ENCODE data around the gene SOX12. TPM values are rescaled to one million over a fixed set of nuclear protein-coding genes. Genes with fewer than 3 reads are reported as not detected.

The SOX12 gene
- polyA plus RNA-seq, 1 of the 3 experiments (the other 2 are of a cell fraction) = 11.3 TPM

GRCh38 chr20:309841-310644 is 15.3 kb upstream of the SOX12 start:
- peak overlapping the region; percentile 81 for H3K4me2 ChIP-seq
- CTCF ChIA-PET = interaction anchor here (0.9 to 4.0 kb wide), 6 partner anchors 9 to 21 kb away, joined by 3 to 21 read pairs (median 7); partner anchors contain the start of genes SOX12 and ZCCHC3
- TF ChIP-seq CHD2 (IDR thresholded peaks at IDR 0.05; ENCODE audit: low read length, partially characterized antibody) = peak; percentile 93
- 0 out of 2 replicates have a peak, but pooled peaks have one; percentile 37 for TF ChIP-seq TAF1 (IDR thresholded peaks at IDR 0.05; ENCODE audit: borderline replicate concordance, low read depth, low read length)
- TF ChIP-seq FOSL2 (IDR thresholded peaks at IDR 0.05; ENCODE audit: borderline replicate concordance, low read depth) = no peak
- TF ChIP-seq FOXM1 (IDR thresholded peaks at IDR 0.05; ENCODE audit: low read depth) = no peak
- TF ChIP-seq SMC3 (IDR thresholded peaks at IDR 0.05; ENCODE audit: low read depth, low read length) = no peak
- no peak for TF ChIP-seq ELF1 (IDR thresholded peaks at IDR 0.05)
- 0 out of 2 replicates have a peak, but pooled peaks have one; percentile 37 for TF ChIP-seq GABPA (IDR thresholded peaks at IDR 0.05; ENCODE audit: low read depth)
- TF ChIP-seq, protein P1, sequence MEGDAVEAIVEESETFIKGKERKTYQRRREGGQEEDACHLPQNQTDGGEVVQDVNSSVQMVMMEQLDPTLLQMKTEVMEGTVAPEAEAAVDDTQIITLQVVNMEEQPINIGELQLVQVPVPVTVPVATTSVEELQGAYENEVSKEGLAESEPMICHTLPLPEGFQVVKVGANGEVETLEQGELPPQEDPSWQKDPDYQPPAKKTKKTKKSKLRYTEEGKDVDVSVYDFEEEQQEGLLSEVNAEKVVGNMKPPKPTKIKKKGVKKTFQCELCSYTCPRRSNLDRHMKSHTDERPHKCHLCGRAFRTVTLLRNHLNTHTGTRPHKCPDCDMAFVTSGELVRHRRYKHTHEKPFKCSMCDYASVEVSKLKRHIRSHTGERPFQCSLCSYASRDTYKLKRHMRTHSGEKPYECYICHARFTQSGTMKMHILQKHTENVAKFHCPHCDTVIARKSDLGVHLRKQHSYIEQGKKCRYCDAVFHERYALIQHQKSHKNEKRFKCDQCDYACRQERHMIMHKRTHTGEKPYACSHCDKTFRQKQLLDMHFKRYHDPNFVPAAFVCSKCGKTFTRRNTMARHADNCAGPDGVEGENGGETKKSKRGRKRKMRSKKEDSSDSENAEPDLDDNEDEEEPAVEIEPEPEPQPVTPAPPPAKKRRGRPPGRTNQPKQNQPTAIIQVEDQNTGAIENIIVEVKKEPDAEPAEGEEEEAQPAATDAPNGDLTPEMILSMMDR (IDR thresholded peaks at IDR 0.05) = no peak
- TF ChIP-seq RAD21 (IDR thresholded peaks at IDR 0.05; ENCODE audit: low read length) = no peak
- TF ChIP-seq, protein P2, sequence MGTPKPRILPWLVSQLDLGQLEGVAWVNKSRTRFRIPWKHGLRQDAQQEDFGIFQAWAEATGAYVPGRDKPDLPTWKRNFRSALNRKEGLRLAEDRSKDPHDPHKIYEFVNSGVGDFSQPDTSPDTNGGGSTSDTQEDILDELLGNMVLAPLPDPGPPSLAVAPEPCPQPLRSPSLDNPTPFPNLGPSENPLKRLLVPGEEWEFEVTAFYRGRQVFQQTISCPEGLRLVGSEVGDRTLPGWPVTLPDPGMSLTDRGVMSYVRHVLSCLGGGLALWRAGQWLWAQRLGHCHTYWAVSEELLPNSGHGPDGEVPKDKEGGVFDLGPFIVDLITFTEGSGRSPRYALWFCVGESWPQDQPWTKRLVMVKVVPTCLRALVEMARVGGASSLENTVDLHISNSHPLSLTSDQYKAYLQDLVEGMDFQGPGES (IDR thresholded peaks at IDR 0.05; ENCODE audit: low read depth, low read length) = no peak; the same call in 1 of the 2 replicates
- no peak for TF ChIP-seq RCOR1 (IDR thresholded peaks at IDR 0.05; ENCODE audit: low read length)
- TF ChIP-seq TEAD4 (IDR thresholded peaks at IDR 0.05; ENCODE audit: borderline replicate concordance, insufficient read depth) = no peak
- TF ChIP-seq, protein P3, sequence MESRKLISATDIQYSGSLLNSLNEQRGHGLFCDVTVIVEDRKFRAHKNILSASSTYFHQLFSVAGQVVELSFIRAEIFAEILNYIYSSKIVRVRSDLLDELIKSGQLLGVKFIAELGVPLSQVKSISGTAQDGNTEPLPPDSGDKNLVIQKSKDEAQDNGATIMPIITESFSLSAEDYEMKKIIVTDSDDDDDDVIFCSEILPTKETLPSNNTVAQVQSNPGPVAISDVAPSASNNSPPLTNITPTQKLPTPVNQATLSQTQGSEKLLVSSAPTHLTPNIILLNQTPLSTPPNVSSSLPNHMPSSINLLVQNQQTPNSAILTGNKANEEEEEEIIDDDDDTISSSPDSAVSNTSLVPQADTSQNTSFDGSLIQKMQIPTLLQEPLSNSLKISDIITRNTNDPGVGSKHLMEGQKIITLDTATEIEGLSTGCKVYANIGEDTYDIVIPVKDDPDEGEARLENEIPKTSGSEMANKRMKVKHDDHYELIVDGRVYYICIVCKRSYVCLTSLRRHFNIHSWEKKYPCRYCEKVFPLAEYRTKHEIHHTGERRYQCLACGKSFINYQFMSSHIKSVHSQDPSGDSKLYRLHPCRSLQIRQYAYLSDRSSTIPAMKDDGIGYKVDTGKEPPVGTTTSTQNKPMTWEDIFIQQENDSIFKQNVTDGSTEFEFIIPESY (IDR thresholded peaks at IDR 0.05; ENCODE audit: borderline replicate concordance, low read depth) = no peak
- TF ChIP-seq, protein P4, sequence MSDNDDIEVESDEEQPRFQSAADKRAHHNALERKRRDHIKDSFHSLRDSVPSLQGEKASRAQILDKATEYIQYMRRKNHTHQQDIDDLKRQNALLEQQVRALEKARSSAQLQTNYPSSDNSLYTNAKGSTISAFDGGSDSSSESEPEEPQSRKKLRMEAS (IDR thresholded peaks at IDR 0.05; ENCODE audit: low read depth) = peak; percentile 69
- TF ChIP-seq SIN3A (IDR thresholded peaks at IDR 0.05; ENCODE audit: borderline replicate concordance, low read depth, low read length) = peak; percentile 19; the same call in 1 of the 2 replicates
- no peak for TF ChIP-seq JUND (IDR thresholded peaks at IDR 0.05)
- no peak for TF ChIP-seq GATA2 (CRISPR knock-in tag; IDR thresholded peaks at IDR 0.05)
- peak; percentile 85 for TF ChIP-seq MXI1 (IDR thresholded peaks at IDR 0.05; ENCODE audit: low read depth, low read length)
- no peak for TF ChIP-seq RXRA (IDR thresholded peaks at IDR 0.05; ENCODE audit: borderline replicate concordance, low read depth)
- peak; percentile 91 for TF ChIP-seq PBX3 (IDR thresholded peaks at IDR 0.05)
- no peak for TF ChIP-seq FOXJ3 (CRISPR knock-in tag; IDR thresholded peaks at IDR 0.05)
- TF ChIP-seq, protein P5, sequence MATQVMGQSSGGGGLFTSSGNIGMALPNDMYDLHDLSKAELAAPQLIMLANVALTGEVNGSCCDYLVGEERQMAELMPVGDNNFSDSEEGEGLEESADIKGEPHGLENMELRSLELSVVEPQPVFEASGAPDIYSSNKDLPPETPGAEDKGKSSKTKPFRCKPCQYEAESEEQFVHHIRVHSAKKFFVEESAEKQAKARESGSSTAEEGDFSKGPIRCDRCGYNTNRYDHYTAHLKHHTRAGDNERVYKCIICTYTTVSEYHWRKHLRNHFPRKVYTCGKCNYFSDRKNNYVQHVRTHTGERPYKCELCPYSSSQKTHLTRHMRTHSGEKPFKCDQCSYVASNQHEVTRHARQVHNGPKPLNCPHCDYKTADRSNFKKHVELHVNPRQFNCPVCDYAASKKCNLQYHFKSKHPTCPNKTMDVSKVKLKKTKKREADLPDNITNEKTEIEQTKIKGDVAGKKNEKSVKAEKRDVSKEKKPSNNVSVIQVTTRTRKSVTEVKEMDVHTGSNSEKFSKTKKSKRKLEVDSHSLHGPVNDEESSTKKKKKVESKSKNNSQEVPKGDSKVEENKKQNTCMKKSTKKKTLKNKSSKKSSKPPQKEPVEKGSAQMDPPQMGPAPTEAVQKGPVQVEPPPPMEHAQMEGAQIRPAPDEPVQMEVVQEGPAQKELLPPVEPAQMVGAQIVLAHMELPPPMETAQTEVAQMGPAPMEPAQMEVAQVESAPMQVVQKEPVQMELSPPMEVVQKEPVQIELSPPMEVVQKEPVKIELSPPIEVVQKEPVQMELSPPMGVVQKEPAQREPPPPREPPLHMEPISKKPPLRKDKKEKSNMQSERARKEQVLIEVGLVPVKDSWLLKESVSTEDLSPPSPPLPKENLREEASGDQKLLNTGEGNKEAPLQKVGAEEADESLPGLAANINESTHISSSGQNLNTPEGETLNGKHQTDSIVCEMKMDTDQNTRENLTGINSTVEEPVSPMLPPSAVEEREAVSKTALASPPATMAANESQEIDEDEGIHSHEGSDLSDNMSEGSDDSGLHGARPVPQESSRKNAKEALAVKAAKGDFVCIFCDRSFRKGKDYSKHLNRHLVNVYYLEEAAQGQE (IDR thresholded peaks at IDR 0.05; ENCODE audit: low read depth, low read length) = no peak

More at GRCh38 chr20:309841-310644, 15.3 kb upstream of the SOX12 start:
- no peaks in the 10 kb centered on the region for H4K20me1 ChIP-seq (ENCODE audit: insufficient read depth)
- no peaks in the 10 kb centered on the region for H3K79me2 ChIP-seq (ENCODE audit: insufficient read depth)
- H3F3A ChIP-seq (replicated peaks; ENCODE audit: insufficient read depth) = peaks cover 6% of the 10 kb centered on the region
- POLR2A ChIA-PET = interaction anchor here (0.6 to 2.9 kb wide), 3 partner anchors 12 to 21 kb away, joined by 5 to 23 read pairs (median 15); partner anchors contain the start of genes SOX12 and ZCCHC3
- peak overlapping the region; percentile 97 to 99 for H3K27ac ChIP-seq (ENCODE audit: low read depth in 2 of 2, low read length in 1 of 2)
- peak; percentile 97 for DNase-seq
- H3K36me3 ChIP-seq (replicated peaks in 1 of 2; ENCODE audit: control insufficient read depth in 1 of 2, insufficient read depth in 2 of 2, low read length in 1 of 2) = no peaks in the 10 kb centered on the region
- peaks cover 15 to 26% of the 10 kb centered on the region in 2 experiments; a peak in 2 of 4 replicates for H3K4me1 ChIP-seq (ENCODE audit: control insufficient read depth in 1 of 2, insufficient read depth in 2 of 2, low read depth in 1 of 2, low read length in 1 of 2)
- WGBS (ENCODE audit: low lambda C conversion rate) = 18% methylated on average over 28 of the region's 31 CpGs
- H3K9me3 ChIP-seq = no peaks in the 10 kb centered on the region
- peak overlapping the region; percentile 81 for H3K9ac ChIP-seq
- no peaks in the 10 kb centered on the region for H3K9me2 ChIP-seq
- H2AFZ ChIP-seq (ENCODE audit: low read depth) = peak overlapping the region; percentile 86
- peak overlapping the region; percentile 53 to 69 for H3K4me3 ChIP-seq (ENCODE audit: low read depth in 2 of 2, low read length in 1 of 2)
- no peaks in the 10 kb centered on the region for H3K27me3 ChIP-seq (ENCODE audit: insufficient read depth)

Measured in SK-N-SH (cell line).